A549 (cell line): ENCODE measurements around the gene CNKSR3. TPM values are rescaled to one million over a fixed set of nuclear protein-coding genes. Genes with fewer than 3 reads are reported as not detected.
A peak's percentile ranks its signal among the peaks of the same experiment; 100 is the strongest.

Experiments used
- ATAC-seq, 2 experiments: fragments of 200-7000 bp in 1 of 2; fragments of >200 bp in 1 of 2; cut with Nextera tagmentation in 1 of 2; cut with Tn5 transposase in 1 of 2; 3 replicates each; pipeline versions ENCODE4 v1.8.0 to v1.9.1; 2018 to 2020; ENCODE audit warnings: mild to moderate bottlenecking in 1 of 2, moderate library complexity in 1 of 2
- CTCF ChIA-PET: fragments of 300-600 bp; sonication (Branson Sonifier 250); formaldehyde crosslinking; extraction: SDS; loops from one replicate; lab custom pipeline; 2021; ENCODE audit warnings: antibody characterized with exemption, inconsistent platforms; lab: Yijun Ruan, JAX
- POLR2A ChIA-PET: fragments of 350-600 bp; formaldehyde crosslinking; extraction: SDS; loops from one replicate; lab custom pipeline; 2021; ENCODE audit warnings: antibody characterized with exemption, inconsistent platforms; lab: Yijun Ruan, JAX
- DNase-seq, 2 experiments: peaks; one replicate each; pipeline versions ENCODE4 v3.0.0 to v3.0.0-alpha.2; 2011 to 2016; ENCODE audit warnings: low read depth in 1 of 2, low spot score in 1 of 2
- FAIRE-seq: peaks from 2 replicates; lab custom pipeline; 2011; peaks lifted over from hg19 to GRCh38; lab: Jason Lieb, UNC
- H3K27ac ChIP-seq, 2 experiments: fragments of >200 bp; sonication (Bioruptor Twin); formaldehyde crosslinking; 3 replicates each; pipeline ENCODE4 v1.5.1; 2016 to 2017
- H3K4me1 ChIP-seq: fragments of >200 bp; sonication (Bioruptor Twin); formaldehyde crosslinking; 3 replicates; pipeline ENCODE4 v1.6.1; 2016
- H3K4me2 ChIP-seq: fragments of >200 bp; sonication (Bioruptor Twin); formaldehyde crosslinking; 3 replicates; pipeline ENCODE4 v1.6.1; 2016
- H3K4me3 ChIP-seq: fragments of >200 bp; sonication (Bioruptor Twin); formaldehyde crosslinking; 3 replicates; pipeline ENCODE4 v1.5.1; 2016
- H3K9me3 ChIP-seq: fragments of >200 bp; sonication (Bioruptor Twin); formaldehyde crosslinking; 3 replicates; pipeline ENCODE4 v1.6.1; 2016
- ATOH8 ChIP-seq: fragments of 250-450 bp; sonication (Bioruptor Pico); IDR thresholded peaks from 2 replicates; pipeline ENCODE4 v1.5.0; 2020; ENCODE audit warnings: low read depth, mild to moderate bottlenecking, moderate library complexity
- CBX2 ChIP-seq: fragments of 200-600 bp; sonication (generic); IDR thresholded peaks from 2 replicates; pipeline ENCODE4 v1.6.1; 2016; ENCODE audit warnings: low read depth, mild to moderate bottlenecking, borderline replicate concordance
- CEBPB ChIP-seq, 2 experiments: fragments of >200 bp in 1 of 2; sonication (Bioruptor Twin) in 1 of 2; formaldehyde crosslinking in 1 of 2; IDR thresholded peaks; 2 replicates each; pipeline ENCODE4 v1.6.1; 2012 to 2016
- CHD4 ChIP-seq: fragments of 200-600 bp; sonication (generic); IDR thresholded peaks from 2 replicates; pipeline ENCODE4 v1.6.1; 2016; ENCODE audit warnings: antibody characterized with exemption, mild to moderate bottlenecking, borderline replicate concordance
- ELK1 ChIP-seq: fragments of 150-350 bp; IDR thresholded peaks from 2 replicates; pipeline ENCODE4 v1.6.1; 2014; ENCODE audit warnings: low read depth, mild to moderate bottlenecking, low read length
- ESRRA ChIP-seq: fragments of 150-350 bp; IDR thresholded peaks from 2 replicates; pipeline ENCODE4 v1.6.1; 2014; ENCODE audit warnings: mild to moderate bottlenecking, low read length, borderline replicate concordance
- GATA3 ChIP-seq: IDR thresholded peaks from 2 replicates; pipeline ENCODE4 v1.6.1; 2012; ENCODE audit warnings: borderline replicate concordance
- HMGXB4 ChIP-seq: fragments of 250-450 bp; sonication (Bioruptor Pico); IDR thresholded peaks from 2 replicates; pipeline ENCODE4 v1.5.0; 2021; ENCODE audit warnings: mild to moderate bottlenecking, moderate library complexity, borderline replicate concordance
- HOXA7 ChIP-seq: fragments of 250-450 bp; sonication (Bioruptor Pico); IDR thresholded peaks from 2 replicates; pipeline ENCODE4 v1.5.0; 2020; ENCODE audit warnings: mild to moderate bottlenecking, moderate library complexity
- HOXB13 ChIP-seq: fragments of 250-450 bp; sonication (Bioruptor Pico); IDR thresholded peaks from 2 replicates; pipeline ENCODE4 v1.5.0; 2020; ENCODE audit warnings: low read depth, mild to moderate bottlenecking, moderate library complexity
- HOXB5 ChIP-seq: fragments of 250-450 bp; sonication (Bioruptor Pico); IDR thresholded peaks from 2 replicates; pipeline ENCODE4 v1.5.0; 2020; ENCODE audit warnings: mild to moderate bottlenecking, moderate library complexity
- KDM1A ChIP-seq: fragments of 200-600 bp; sonication (generic); IDR thresholded peaks from 2 replicates; pipeline ENCODE4 v1.6.1; 2016; ENCODE audit warnings: low read depth, mild to moderate bottlenecking
- MAFK ChIP-seq: fragments of 450-650 bp; IDR thresholded peaks from 2 replicates; pipeline ENCODE4 v1.6.1; 2014; ENCODE audit not compliant: partially characterized antibody
- MAX ChIP-seq: IDR thresholded peaks from 2 replicates; pipeline ENCODE4 v1.6.1; 2012
- PHF8 ChIP-seq: fragments of 200-600 bp; sonication (generic); IDR thresholded peaks from 2 replicates; pipeline ENCODE4 v1.6.1; 2016; ENCODE audit warnings: low read depth, mild to moderate bottlenecking, antibody characterized with exemption, moderate library complexity, borderline replicate concordance
- POLR2A ChIP-seq: IDR thresholded peaks from 2 replicates; pipeline ENCODE4 v1.6.1; 2012; ENCODE audit warnings: mild to moderate bottlenecking, low read length
- RCOR1 ChIP-seq: fragments of 150-350 bp; IDR thresholded peaks from 2 replicates; pipeline ENCODE4 v1.6.1; 2014; ENCODE audit warnings: antibody characterized with exemption, low read length, low read depth
- TFCP2L1 ChIP-seq: fragments of 250-450 bp; sonication (Bioruptor Pico); IDR thresholded peaks from 2 replicates; pipeline ENCODE4 v1.5.0; 2021; ENCODE audit warnings: mild to moderate bottlenecking
- TP53 ChIP-seq: fragments of 250-450 bp; sonication (Bioruptor Pico); IDR thresholded peaks from 2 replicates; pipeline ENCODE4 v1.5.0; 2021; ENCODE audit warnings: mild to moderate bottlenecking, moderate library complexity
- USF2 ChIP-seq: fragments of 450-650 bp; IDR thresholded peaks from 2 replicates; pipeline ENCODE4 v1.6.1; 2014; ENCODE audit warnings: antibody characterized with exemption
- WGBS: methylation state at CpG from one replicate; pipeline ENCODE4 v1.1.6; 2017; ENCODE audit errors: missing lambda C conversion rate; 5-methylcytosine and 5-hydroxymethylcytosine counted together
- polyA plus RNA-seq, 4 experiments: library from polyadenylated mRNA; depleted of rRNA in 3 of 4; stranded (reverse); fragments of >200 nt; fragmentation: RNase III in 1 of 4; extraction: RNeasy Plus Mini Kit Qiagen cat#74134 plus additional on column Dnase treatment in 1 of 4; gene quantifications; 2 replicates in 3 of 4; 3 replicates in 1 of 4; pipeline ENCODE4 v1.2.3, GENCODE V29; 2011 to 2017

The CNKSR3 gene
- polyA plus RNA-seq, 2 of the 4 experiments (the other 2 are of a cell fraction): 2.9 to 3.5 TPM

- TF ChIP-seq USF2: no peak
Observed at GRCh38 chr6:154511791-154512190, 1.3 kb upstream of the CNKSR3 start (continued).

- POLR2A ChIA-PET: interaction anchor here (0.8 to 1.7 kb wide), 5 partner anchors 11 to 122 kb away, joined by 3 to 8 read pairs (median 6); no protein-coding TSS in a partner anchor
- Histone ChIP-seq H3K4me3 (peak overlapping the region; percentile 68), H3K9me3 (no peaks in the 10 kb centered on the region), H3K4me1 (peaks cover 17% of the 10 kb centered on the region), H3K4me2 (peak overlapping the region; percentile 85), H3K27ac (peak overlapping the region; percentile 90 to 95)
- TF ChIP-seq TP53 (CRISPR knock-in tag): no peak
- TF ChIP-seq ELK1: no peak
- peak; percentile 37; the same call in 1 of the 2 replicates for TF ChIP-seq MAX
- CTCF ChIA-PET: interaction anchor here (0.8 to 2.5 kb wide), 3 partner anchors 10 to 95 kb away, joined by 4 to 16 read pairs (median 5); no protein-coding TSS in a partner anchor
- 2% methylated on average over 10 of the region's 55 CpGs for WGBS
- DNase-seq: no peak
- FAIRE-seq: no peak
- peak; percentile 48 to 49 for ATAC-seq
Observed at GRCh38 chr6:154509421-154510143, 903 bp downstream of the CNKSR3 start.

GRCh38 chr6:154508573-154509375 is 1.7 kb downstream of the CNKSR3 start:
- Histone ChIP-seq H3K9me3 (no peaks in the 10 kb centered on the region), H3K27ac (peak overlapping the region; percentile 90 to 95), H3K4me1 (peaks cover 17% of the 10 kb centered on the region), H3K4me2 (peak overlapping the region; percentile 85), H3K4me3 (peak overlapping the region; percentile 68)
- FAIRE-seq (no peak), ATAC-seq (no peak), DNase-seq (no peak)
- POLR2A ChIA-PET: interaction anchor here (0.8 kb wide), 1 partner anchor 35 kb away, joined by 6 read pairs; no protein-coding TSS in a partner anchor
- TF ChIP-seq CEBPB (IDR thresholded peaks at IDR 0.05) (no peak), RCOR1 (no peak), GATA3 (no peak), MAX (no peak), HOXA7 (CRISPR knock-in tag) (no peak), PHF8 (no peak), CHD4 (no peak), MAFK (no peak), KDM1A (no peak), ATOH8 (no peak), HMGXB4 (CRISPR knock-in tag) (no peak), HOXB13 (CRISPR knock-in tag) (no peak), CBX2 (no peak), TP53 (CRISPR knock-in tag) (no peak), HOXB5 (no peak), POLR2A (no peak), TFCP2L1 (CRISPR knock-in tag) (no peak), ESRRA (no peak)
- CTCF ChIA-PET: interaction anchor here (0.7 to 2.5 kb wide), 3 partner anchors 9 to 398 kb away, joined by 4 to 16 read pairs (median 5); no protein-coding TSS in a partner anchor
- WGBS: 48% methylated on average over 13 of the region's 14 CpGs
